Body of pancreas (tissue), 4 donors: ENCODE data around the gene GLIS2.

ENCODE experiments used
- POLR2A ChIP-seq, 3 donors: fragments of 450-650 bp; IDR thresholded peaks; one replicate each; pipeline ENCODE4 v1.6.1; 2016; ENCODE audit warnings: antibody characterized with exemption in 3 of 3, mild to moderate bottlenecking in 2 of 3
- TF ChIP-seq, protein P1 (sequence below), 7 experiments: fragments of 450-650 bp in 4 of 7; fragments of 200-600 bp in 3 of 7; sonication (generic) in 3 of 7; IDR thresholded peaks; one replicate each; pipeline ENCODE4 v1.5.1; 2016 to 2019; ENCODE audit warnings: antibody characterized with exemption in 7 of 7

DNA sequence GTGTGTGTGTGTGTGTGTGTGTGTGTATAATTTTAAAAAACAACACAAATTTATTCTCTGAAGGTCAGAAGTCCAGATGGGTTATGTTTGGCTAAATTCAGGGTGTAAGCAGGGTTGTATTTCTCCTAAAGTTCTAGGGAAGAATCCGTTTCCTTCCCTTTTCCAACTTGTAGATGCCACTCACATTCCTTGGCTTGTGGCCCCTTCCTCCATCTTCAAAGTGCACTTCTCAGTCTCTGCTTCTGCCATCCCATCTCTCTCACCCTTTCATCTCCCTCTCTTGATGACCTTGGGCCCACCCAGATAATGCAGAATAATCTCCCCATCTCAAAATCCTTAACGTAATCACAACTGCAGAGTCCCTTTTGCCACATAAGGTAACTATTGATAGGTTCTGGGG, 35.2 kb upstream of the GLIS2 start:
- no peak for TF ChIP-seq POLR2A (IDR thresholded peaks at IDR 0.05)
- TF ChIP-seq, protein P1, sequence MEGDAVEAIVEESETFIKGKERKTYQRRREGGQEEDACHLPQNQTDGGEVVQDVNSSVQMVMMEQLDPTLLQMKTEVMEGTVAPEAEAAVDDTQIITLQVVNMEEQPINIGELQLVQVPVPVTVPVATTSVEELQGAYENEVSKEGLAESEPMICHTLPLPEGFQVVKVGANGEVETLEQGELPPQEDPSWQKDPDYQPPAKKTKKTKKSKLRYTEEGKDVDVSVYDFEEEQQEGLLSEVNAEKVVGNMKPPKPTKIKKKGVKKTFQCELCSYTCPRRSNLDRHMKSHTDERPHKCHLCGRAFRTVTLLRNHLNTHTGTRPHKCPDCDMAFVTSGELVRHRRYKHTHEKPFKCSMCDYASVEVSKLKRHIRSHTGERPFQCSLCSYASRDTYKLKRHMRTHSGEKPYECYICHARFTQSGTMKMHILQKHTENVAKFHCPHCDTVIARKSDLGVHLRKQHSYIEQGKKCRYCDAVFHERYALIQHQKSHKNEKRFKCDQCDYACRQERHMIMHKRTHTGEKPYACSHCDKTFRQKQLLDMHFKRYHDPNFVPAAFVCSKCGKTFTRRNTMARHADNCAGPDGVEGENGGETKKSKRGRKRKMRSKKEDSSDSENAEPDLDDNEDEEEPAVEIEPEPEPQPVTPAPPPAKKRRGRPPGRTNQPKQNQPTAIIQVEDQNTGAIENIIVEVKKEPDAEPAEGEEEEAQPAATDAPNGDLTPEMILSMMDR (IDR thresholded peaks at IDR 0.05) = no peak
